OCI-LY1 (cell line): Measurements from ENCODE around the gene TDRD10.

Source experiments
- EZH2 ChIP-seq: fragments of 200-600 bp; sonication (generic), shearing (Covaris generic); IDR thresholded peaks from 2 replicates; pipeline ENCODE4 v1.8.0; 2017; ENCODE audit warnings: borderline replicate concordance, mixed run types, mild to moderate bottlenecking, antibody characterized with exemption, low read length, moderate library complexity, mixed read lengths
- TF ChIP-seq, protein P1 (sequence below): fragments of 200-600 bp; sonication (generic), shearing (Covaris generic); IDR thresholded peaks from 2 replicates; pipeline ENCODE4 v1.5.1; 2017; ENCODE audit warnings: mild to moderate bottlenecking, antibody characterized with exemption, low read length, moderate library complexity, mixed read lengths

DNA sequence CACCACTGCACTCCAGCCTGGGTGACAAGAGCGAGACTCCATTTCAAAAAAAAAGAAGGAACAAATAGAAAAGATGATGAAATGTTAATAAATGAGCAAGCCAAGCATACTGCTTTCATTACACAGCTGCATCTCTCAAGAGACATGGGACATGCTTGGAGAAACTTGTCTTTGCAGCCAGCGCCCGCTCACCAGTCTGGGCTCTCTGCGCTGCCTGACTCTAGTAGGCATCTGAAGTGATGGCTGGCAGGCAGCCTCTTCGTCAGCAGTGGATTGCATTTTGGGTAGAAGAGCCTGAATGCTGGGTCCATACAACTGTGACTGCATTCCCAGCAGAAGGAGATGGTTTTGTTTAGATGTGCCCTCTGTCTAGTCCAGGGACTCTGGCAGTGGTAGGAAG lies 48.9 kb upstream of the TDRD10 start:
- TF ChIP-seq, protein P1, sequence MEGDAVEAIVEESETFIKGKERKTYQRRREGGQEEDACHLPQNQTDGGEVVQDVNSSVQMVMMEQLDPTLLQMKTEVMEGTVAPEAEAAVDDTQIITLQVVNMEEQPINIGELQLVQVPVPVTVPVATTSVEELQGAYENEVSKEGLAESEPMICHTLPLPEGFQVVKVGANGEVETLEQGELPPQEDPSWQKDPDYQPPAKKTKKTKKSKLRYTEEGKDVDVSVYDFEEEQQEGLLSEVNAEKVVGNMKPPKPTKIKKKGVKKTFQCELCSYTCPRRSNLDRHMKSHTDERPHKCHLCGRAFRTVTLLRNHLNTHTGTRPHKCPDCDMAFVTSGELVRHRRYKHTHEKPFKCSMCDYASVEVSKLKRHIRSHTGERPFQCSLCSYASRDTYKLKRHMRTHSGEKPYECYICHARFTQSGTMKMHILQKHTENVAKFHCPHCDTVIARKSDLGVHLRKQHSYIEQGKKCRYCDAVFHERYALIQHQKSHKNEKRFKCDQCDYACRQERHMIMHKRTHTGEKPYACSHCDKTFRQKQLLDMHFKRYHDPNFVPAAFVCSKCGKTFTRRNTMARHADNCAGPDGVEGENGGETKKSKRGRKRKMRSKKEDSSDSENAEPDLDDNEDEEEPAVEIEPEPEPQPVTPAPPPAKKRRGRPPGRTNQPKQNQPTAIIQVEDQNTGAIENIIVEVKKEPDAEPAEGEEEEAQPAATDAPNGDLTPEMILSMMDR, result no peak
- TF ChIP-seq EZH2, result no peak
